ENCODE measurements around the gene CFAP43. TPM values are rescaled to one million over a fixed set of nuclear protein-coding genes. Genes with fewer than 3 reads are reported as not detected.
A peak's percentile ranks its signal among the peaks of the same experiment; 100 is the strongest.

Gene CFAP43
- total and polyA plus RNA-seq, 9 of the 15 experiments (the other 6 are each of a cell fraction or from before 2014, with no cell fraction given), result 0.07 to 0.86 (median 0.11) TPM; not detected in 1

GRCh38 chr10:104246976-104247375, 14.8 kb upstream of the CFAP43 start (continued):
- TF ChIP-seq AFF1 (IDR thresholded peaks at IDR 0.05; ENCODE audit: low read depth in 1 of 2, partially characterized antibody in 2 of 2) (no peak), ZNF133 (CRISPR knock-in tag; IDR thresholded peaks at IDR 0.05) (no peak), THRA (IDR thresholded peaks at IDR 0.05) (no peak), ZNF785 (CRISPR knock-in tag; IDR thresholded peaks at IDR 0.05) (no peak), FOSL1 (tag; conservative IDR thresholded peaks at IDR 0.05) (peak; percentile 71), PTBP1 (IDR thresholded peaks at IDR 0.05; ENCODE audit: low read depth, low read length) (no peak), TAF7 (tag; IDR thresholded peaks at IDR 0.05) (no peak), HMBOX1 (IDR thresholded peaks at IDR 0.05) (0 out of 2 replicates have a peak, but pooled peaks have one; percentile 49), TCF3 (CRISPR knock-in tag; IDR thresholded peaks at IDR 0.05) (peak; percentile 46; the same call in 1 of the 2 replicates), FOXK2 (conservative IDR thresholded peaks at IDR 0.05 in 1 of 2, IDR thresholded peaks at IDR 0.05 in 1 of 2; ENCODE audit: low read depth in 2 of 2) (no peak), EWSR1 (IDR thresholded peaks at IDR 0.05; ENCODE audit: borderline replicate concordance, low read depth, partially characterized antibody) (no peak), ZBTB34 (CRISPR knock-in tag; IDR thresholded peaks at IDR 0.05) (no peak), FOXP4 (CRISPR knock-in tag; IDR thresholded peaks at IDR 0.05; ENCODE audit: borderline replicate concordance) (no peak), ARHGAP35 (IDR thresholded peaks at IDR 0.05; ENCODE audit: partially characterized antibody) (no peak), KLF13 (tag; IDR thresholded peaks at IDR 0.05; ENCODE audit: borderline replicate concordance, low read depth) (no peak), C11orf30 (IDR thresholded peaks at IDR 0.05; ENCODE audit: low read depth) (no peak), EP300 (IDR thresholded peaks at IDR 0.05; ENCODE audit: low read length) (peak; percentile 60; the same call in 1 of the 2 replicates), MXI1 (IDR thresholded peaks at IDR 0.05; ENCODE audit: low read depth, low read length) (no peak)
